DMS79 treated with DMSO at 0.1 percent for 48 hours (cell line): ENCODE measurements around the gene FZD2.
A peak's percentile ranks its signal among the peaks of the same experiment; 100 is the strongest.

Source experiments
- DNase-seq: peaks from one replicate; lab custom pipeline; 2025; lab: John Stamatoyannopoulos, UW

Gene FZD2

DNA sequence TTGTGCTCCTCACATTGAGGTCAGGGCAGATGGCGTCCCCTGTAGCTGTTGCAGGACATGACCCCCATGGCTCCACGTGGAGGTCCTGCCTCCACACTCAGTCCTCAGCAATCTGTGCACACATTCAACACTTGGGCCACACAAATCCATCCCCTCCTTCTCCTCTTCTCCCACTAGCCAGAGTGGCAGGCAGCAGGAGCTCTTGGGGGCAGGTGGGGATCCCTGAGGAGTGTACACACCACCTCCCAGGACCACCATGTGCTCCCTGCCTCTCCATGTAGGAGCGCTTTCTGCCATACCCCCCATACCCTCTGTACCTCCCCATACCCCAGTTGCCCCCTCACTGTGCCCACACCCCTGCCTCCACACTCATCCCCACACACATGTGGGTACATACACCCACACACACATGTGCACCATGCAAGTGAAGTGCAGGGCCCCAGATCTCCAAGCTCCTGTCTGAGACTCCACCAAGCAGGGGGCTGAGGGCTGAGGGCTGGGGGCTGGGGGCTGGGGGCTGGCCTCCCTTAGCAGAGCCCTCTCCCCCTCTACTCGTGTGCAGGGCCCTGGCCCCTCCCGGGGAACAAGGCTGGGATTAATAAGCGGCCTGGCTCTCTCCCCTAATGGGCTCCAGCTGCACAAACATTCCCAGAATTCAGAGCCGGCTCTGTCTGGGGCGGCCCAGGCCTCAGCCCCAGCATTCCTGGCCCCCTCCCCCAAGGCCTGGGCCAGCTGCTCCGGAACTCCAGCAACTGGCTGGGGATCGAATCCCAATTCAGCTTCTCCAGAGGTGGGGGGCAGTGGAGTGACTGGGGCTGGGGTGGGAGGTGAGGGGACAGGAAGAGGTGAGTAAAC, 50.8 kb downstream of the FZD2 start:
- no peak for DNase-seq

DNA sequence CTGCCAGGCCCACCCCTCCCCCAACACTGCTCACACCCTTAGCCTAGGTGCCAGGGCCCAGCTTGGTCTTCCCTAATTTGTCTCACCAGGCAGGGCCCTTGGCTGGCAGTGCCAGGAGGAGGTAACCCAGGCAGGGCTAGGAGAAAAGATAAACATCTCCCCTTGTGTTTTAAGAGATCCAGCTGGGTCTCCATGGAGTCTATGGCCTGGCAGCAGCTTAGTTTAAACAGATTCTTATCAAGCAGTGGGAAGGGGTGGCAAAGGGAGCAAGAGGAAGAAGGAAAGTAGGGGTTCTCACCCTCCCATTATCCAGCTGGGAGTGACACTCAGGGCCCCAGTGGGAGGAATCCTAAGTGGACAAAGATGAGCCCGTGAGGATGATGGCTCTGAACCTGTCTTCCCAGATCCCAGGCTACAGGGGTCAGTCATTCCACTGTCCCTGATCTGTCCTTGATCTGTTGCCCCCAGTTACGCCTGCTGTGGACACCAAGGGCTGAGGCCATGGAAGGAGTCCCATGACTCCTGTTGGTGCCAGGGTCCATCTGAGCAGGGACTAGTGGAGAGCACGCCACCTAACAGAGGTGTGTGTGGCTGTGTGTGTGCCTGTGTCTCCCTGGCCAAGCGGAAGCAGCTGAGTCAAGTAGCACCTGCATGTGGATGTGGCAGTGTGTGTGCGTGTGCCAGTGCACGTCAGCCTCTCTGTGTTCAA, 51.6 kb downstream of the FZD2 start:
- peak; percentile 12 for DNase-seq

DNA sequence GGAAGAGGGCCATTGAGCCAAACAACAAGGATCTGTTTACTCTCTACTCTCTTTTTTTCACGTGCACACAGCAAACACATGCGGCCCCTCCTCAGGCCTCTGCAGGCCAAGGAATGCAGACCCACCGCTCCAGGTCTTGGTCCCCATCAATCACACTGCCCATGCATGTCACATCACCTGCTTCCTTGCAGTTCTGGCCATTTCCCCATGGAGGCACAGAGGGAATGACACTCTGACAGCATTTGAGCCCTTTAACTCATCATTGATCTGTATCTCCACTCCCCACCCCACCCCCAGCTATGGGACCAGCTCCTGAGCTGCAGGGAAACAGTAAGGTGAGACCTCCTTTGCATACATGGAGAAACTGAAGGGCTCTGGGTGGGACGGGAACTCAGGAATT, 53.0 kb downstream of the FZD2 start:
- no peak for DNase-seq
